Adrenal gland (tissue), 5 donors: ENCODE data around the gene TTC34.

Experiments used
- POLR2A ChIP-seq, 2 donors: fragments of 450-650 bp; IDR thresholded peaks; one replicate each; pipeline ENCODE4 v1.6.1; 2017; ENCODE audit warnings: antibody characterized with exemption in 2 of 2, mild to moderate bottlenecking in 2 of 2, moderate library complexity in 1 of 2
- TF ChIP-seq, protein P1 (sequence below), 6 experiments: fragments of 450-650 bp in 4 of 6; fragments of 200-600 bp in 2 of 6; sonication (generic) in 1 of 6; IDR thresholded peaks; 1 replicate in 5 of 6; 2 replicates in 1 of 6; pipeline versions ENCODE4 v1.5.1 to v1.8.0; 2016 to 2021; ENCODE audit warnings: antibody characterized with exemption in 6 of 6, mild to moderate bottlenecking in 2 of 6, moderate library complexity in 1 of 6
- donor health status: DM: no; HTN: no; CAD: no.

- TF ChIP-seq, protein P1, sequence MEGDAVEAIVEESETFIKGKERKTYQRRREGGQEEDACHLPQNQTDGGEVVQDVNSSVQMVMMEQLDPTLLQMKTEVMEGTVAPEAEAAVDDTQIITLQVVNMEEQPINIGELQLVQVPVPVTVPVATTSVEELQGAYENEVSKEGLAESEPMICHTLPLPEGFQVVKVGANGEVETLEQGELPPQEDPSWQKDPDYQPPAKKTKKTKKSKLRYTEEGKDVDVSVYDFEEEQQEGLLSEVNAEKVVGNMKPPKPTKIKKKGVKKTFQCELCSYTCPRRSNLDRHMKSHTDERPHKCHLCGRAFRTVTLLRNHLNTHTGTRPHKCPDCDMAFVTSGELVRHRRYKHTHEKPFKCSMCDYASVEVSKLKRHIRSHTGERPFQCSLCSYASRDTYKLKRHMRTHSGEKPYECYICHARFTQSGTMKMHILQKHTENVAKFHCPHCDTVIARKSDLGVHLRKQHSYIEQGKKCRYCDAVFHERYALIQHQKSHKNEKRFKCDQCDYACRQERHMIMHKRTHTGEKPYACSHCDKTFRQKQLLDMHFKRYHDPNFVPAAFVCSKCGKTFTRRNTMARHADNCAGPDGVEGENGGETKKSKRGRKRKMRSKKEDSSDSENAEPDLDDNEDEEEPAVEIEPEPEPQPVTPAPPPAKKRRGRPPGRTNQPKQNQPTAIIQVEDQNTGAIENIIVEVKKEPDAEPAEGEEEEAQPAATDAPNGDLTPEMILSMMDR (IDR thresholded peaks at IDR 0.05) = no peak
- TF ChIP-seq POLR2A (IDR thresholded peaks at IDR 0.05) = no peak
Observed at GRCh38 chr1:2632561-2633361, 168.7 kb downstream of the TTC34 start, which contains the start of gene MMEL1.
